NB4 (cell line): Measurements from ENCODE around the gene TBC1D32.
"Not testable (repeated sequence)": the region's sequence is repeated elsewhere in the genome, so short reads cannot be mapped to it uniquely, and the experiment has no call there.

Experiments used
- DNase-seq: peaks from one replicate; pipeline ENCODE4 v3.0.0; 2010; ENCODE audit warnings: low read depth
- H3K4me3 ChIP-seq: one replicate; pipeline ENCODE4 v1.5.1; 2011; ENCODE audit warnings: mild to moderate bottlenecking, low read depth, low read length, moderate library complexity
- CTCF ChIP-seq: IDR thresholded peaks from one replicate; pipeline ENCODE4 v1.5.1; 2012; ENCODE audit warnings: low read depth, low read length
- MAX ChIP-seq: IDR thresholded peaks from 2 replicates; pipeline ENCODE4 v1.6.1; 2011; ENCODE audit warnings: low read depth, low read length
- MYC ChIP-seq: IDR thresholded peaks from 2 replicates; pipeline ENCODE4 v1.6.1; 2011; ENCODE audit warnings: low read depth, low read length
- POLR2A ChIP-seq: IDR thresholded peaks from 2 replicates; pipeline ENCODE4 v1.6.1; 2011; ENCODE audit warnings: mild to moderate bottlenecking; ENCODE audit not compliant: insufficient read length; ENCODE audit errors: extremely low read depth

Gene TBC1D32

GRCh38 chr6:121334299-121335086 lies at the start of gene TBC1D32:
Gene TBC1D32, minus strand, starts transcription at chr6:121334480. Its CDS starts 50 bp downstream, at chr6:121334430.
- peak; percentile 93 for DNase-seq
- H3K4me3 ChIP-seq, result peak within 1 kb of the TSS; percentile 83
- peak; percentile 64 for TF ChIP-seq MAX
- TF ChIP-seq POLR2A, result peak; percentile 63
- TF ChIP-seq MYC, result peak; percentile 59
- no peak for TF ChIP-seq CTCF

GRCh38 chr6:121383478-121383877 lies 49.2 kb upstream of the TBC1D32 start:
- no peak for DNase-seq
- TF ChIP-seq CTCF (no peak), MYC (no peak), MAX (no peak), POLR2A (no peak)
- H3K4me3 ChIP-seq, result no peak overlapping the region

GRCh38 chr6:121382467-121383121 lies 48.3 kb upstream of the TBC1D32 start:
- no peak for DNase-seq
- H3K4me3 ChIP-seq, result no peak overlapping the region
- no peak for TF ChIP-seq CTCF
- TF ChIP-seq MYC, result no peak
- no peak for TF ChIP-seq MAX
- no peak for TF ChIP-seq POLR2A

GRCh38 chr6:121376411-121376810 lies 42.1 kb upstream of the TBC1D32 start:
- H3K4me3 ChIP-seq, result no peak overlapping the region
- no peak for DNase-seq
- no peak for TF ChIP-seq CTCF
- no peak for TF ChIP-seq POLR2A
- TF ChIP-seq MAX, result no peak
- no peak for TF ChIP-seq MYC

GRCh38 chr6:121374219-121374618 lies 39.9 kb upstream of the TBC1D32 start:
- H3K4me3 ChIP-seq, result not testable (repeated sequence)

GRCh38 chr6:121365536-121366521 lies 31.5 kb upstream of the TBC1D32 start:
- TF ChIP-seq CTCF, result no peak
- no peak for TF ChIP-seq MYC
- TF ChIP-seq POLR2A, result no peak
- no peak for TF ChIP-seq MAX
- DNase-seq, result no peak
- no peak overlapping the region for H3K4me3 ChIP-seq

More at GRCh38 chr6:121374219-121374618, 39.9 kb upstream of the TBC1D32 start:
- not testable (repeated sequence) for DNase-seq
